Colonic mucosa (tissue), 4 donors: ENCODE results near the gene SCIN. TPM values are rescaled to one million over a fixed set of nuclear protein-coding genes. Genes with fewer than 3 reads are reported as not detected.
A peak's percentile ranks its signal among the peaks of the same experiment; 100 is the strongest.
"Not testable (repeated sequence)": the region's sequence is repeated elsewhere in the genome, so short reads cannot be mapped to it uniquely, and the experiment has no call there.

Source experiments
- DNase-seq: peaks from one replicate; pipeline ENCODE4 v3.0.0-alpha.2; 2020
- H3K27ac ChIP-seq: fragments of 200-600 bp; one replicate; pipeline ENCODE4 v1.8.0; 2021
- H3K27me3 ChIP-seq: fragments of 200-600 bp; one replicate; pipeline ENCODE4 v1.8.0; 2021
- H3K36me3 ChIP-seq: fragments of 200-600 bp; one replicate; pipeline ENCODE4 v1.8.0; 2021
- H3K4me1 ChIP-seq: fragments of 200-600 bp; one replicate; pipeline ENCODE4 v1.8.0; 2021; ENCODE audit warnings: mild to moderate bottlenecking
- H3K4me3 ChIP-seq: fragments of 200-600 bp; one replicate; pipeline ENCODE4 v1.8.0; 2021
- H3K9ac ChIP-seq, 2 donors: one replicate each; pipeline ENCODE4 v1.7.0; 2013; ENCODE audit warnings: control low read depth in 2 of 2, low read depth in 2 of 2, low read length in 2 of 2
- H3K9me3 ChIP-seq: fragments of 200-600 bp; one replicate; pipeline ENCODE4 v1.8.0; 2021
- CTCF ChIP-seq: fragments of 200-600 bp; IDR thresholded peaks from one replicate; pipeline ENCODE4 v1.8.0; 2022; ENCODE audit warnings: antibody characterized with exemption, mild to moderate bottlenecking
- intact Hi-C: fragments of 100-400 bp; cut with DNase I; formaldehyde crosslinking; loops from one replicate; pipeline ENCODE4 v1.14.1; 2022
- total RNA-seq, 2 donors: library from RNA; stranded (reverse); fragmentation: NEBNext Ultra II Directional in 1 of 2; extraction: Animal tissue kit (Norgen Biotek cat#: 25700) in 1 of 2; gene quantifications; one replicate each; pipeline ENCODE4 v1.2.1, GENCODE V29; 2021
- donor health status: healthy.
- donor health status: DM: no; HTN: no; CAD: no.
- donor health status: DM: no; HTN: no; CAD: no.

SCIN gene
- total RNA-seq, 2 donors from 2014 or later: 20.8 to 57.4 TPM

GRCh38 chr7:12642508-12642907 is 72.0 kb downstream of the SCIN start:
- no peak for DNase-seq
- Histone ChIP-seq H3K4me1 (peaks cover 5% of the 10 kb centered on the region), H3K4me3 (no peak overlapping the region), H3K9me3 (no peaks in the 10 kb centered on the region), H3K36me3 (no peaks in the 10 kb centered on the region), H3K27me3 (no peaks in the 10 kb centered on the region), H3K27ac (no peak overlapping the region), H3K9ac (no peak overlapping the region)
- TF ChIP-seq CTCF: no peak
- intact Hi-C loops: no loop called here

GRCh38 chr7:12643001-12643643 is 72.6 kb downstream of the SCIN start:
- intact Hi-C loops: no loop called here
- DNase-seq: no peak
- Histone ChIP-seq H3K36me3 (no peaks in the 10 kb centered on the region), H3K27me3 (no peaks in the 10 kb centered on the region), H3K4me3 (no peak overlapping the region), H3K9ac (no peak overlapping the region), H3K27ac (no peak overlapping the region), H3K9me3 (no peaks in the 10 kb centered on the region), H3K4me1 (peaks cover 5% of the 10 kb centered on the region)
- TF ChIP-seq CTCF: no peak

GRCh38 chr7:12643644-12644043 is 73.1 kb downstream of the SCIN start:
- Histone ChIP-seq H3K27me3 (no peaks in the 10 kb centered on the region), H3K9ac (no peak overlapping the region), H3K9me3 (no peaks in the 10 kb centered on the region), H3K4me3 (no peak overlapping the region), H3K4me1 (peaks cover under 1% of the 10 kb centered on the region), H3K27ac (no peak overlapping the region), H3K36me3 (no peaks in the 10 kb centered on the region)
- intact Hi-C loops: no loop called here
- TF ChIP-seq CTCF: no peak
- DNase-seq: no peak

- H3K4me1 ChIP-seq, H3K27me3 ChIP-seq, H3K9me3 ChIP-seq, H3K27ac ChIP-seq, H3K36me3 ChIP-seq, DNase-seq, H3K4me3 ChIP-seq, H3K9ac ChIP-seq, intact Hi-C loops: not testable (repeated sequence)
Measured at GRCh38 chr7:12645212-12645611, 74.7 kb downstream of the SCIN start.

GRCh38 chr7:12646139-12646538 is 75.6 kb downstream of the SCIN start:
- Histone ChIP-seq H3K27me3 (no peaks in the 10 kb centered on the region), H3K36me3 (no peaks in the 10 kb centered on the region), H3K4me1 (no peaks in the 10 kb centered on the region), H3K9me3 (no peaks in the 10 kb centered on the region), H3K9ac (no peak overlapping the region), H3K27ac (no peak overlapping the region), H3K4me3 (no peak overlapping the region)
- TF ChIP-seq CTCF: no peak
- DNase-seq: no peak
- intact Hi-C loops: no loop called here

- Histone ChIP-seq H3K27me3 (no peaks in the 10 kb centered on the region), H3K27ac (no peak overlapping the region), H3K36me3 (no peaks in the 10 kb centered on the region), H3K9ac (no peak overlapping the region), H3K9me3 (no peaks in the 10 kb centered on the region), H3K4me1 (no peaks in the 10 kb centered on the region), H3K4me3 (no peak overlapping the region)
- intact Hi-C loops: no loop called here
- no peak for TF ChIP-seq CTCF
- DNase-seq: peak; percentile 25
Measured at GRCh38 chr7:12647364-12648219, 77.1 kb downstream of the SCIN start.
